EH (cell line): Measurements from ENCODE around the gene STAT1.
"Not testable (repeated sequence)": the region's sequence is repeated elsewhere in the genome, so short reads cannot be mapped to it uniquely, and the experiment has no call there.

Source experiments
- DNase-seq: peaks from one replicate; pipeline ENCODE4 v3.0.0-alpha.2; 2015; ENCODE audit warnings: low read depth

STAT1 gene

GRCh38 chr2:190981733-190982132 is 32.2 kb downstream of the STAT1 start:
- DNase-seq = no peak

GRCh38 chr2:190981333-190981732 is 32.6 kb downstream of the STAT1 start:
- DNase-seq = no peak

GRCh38 chr2:190980630-190981209 is 33.3 kb downstream of the STAT1 start:
- no peak for DNase-seq

- peak; percentile 67 for DNase-seq
These were observed 33.9 kb downstream of the STAT1 start for GRCh38 chr2:190979906-190980629.

GRCh38 chr2:190978389-190979053 is 35.5 kb downstream of the STAT1 start:
- DNase-seq = peak; percentile 92

GRCh38 chr2:190977505-190977904 is 36.5 kb downstream of the STAT1 start:
- DNase-seq = no peak

- DNase-seq = no peak
These were observed 37.5 kb downstream of the STAT1 start for GRCh38 chr2:190976521-190976920.

- DNase-seq = no peak
These were observed 39.2 kb downstream of the STAT1 start for GRCh38 chr2:190974629-190975361.

- DNase-seq = peak; percentile 33
These were observed 40.0 kb downstream of the STAT1 start for GRCh38 chr2:190973726-190974628.

- DNase-seq = no peak
These were observed 40.7 kb downstream of the STAT1 start for GRCh38 chr2:190973262-190973661.

GRCh38 chr2:190972846-190973245 is 41.1 kb downstream of the STAT1 start:
- no peak for DNase-seq

- no peak for DNase-seq
These were observed 41.8 kb downstream of the STAT1 start for GRCh38 chr2:190972213-190972612.

- DNase-seq = no peak
These were observed 43.0 kb downstream of the STAT1 start for GRCh38 chr2:190970873-190971506.

- no peak for DNase-seq
These were observed 43.8 kb downstream of the STAT1 start for GRCh38 chr2:190970160-190970559.

- no peak for DNase-seq
These were observed 45.4 kb downstream of the STAT1 start for GRCh38 chr2:190968522-190968921.

GRCh38 chr2:190965580-190966222 is 48.3 kb downstream of the STAT1 start:
- DNase-seq = no peak

- DNase-seq = no peak
These were observed 49.7 kb downstream of the STAT1 start for GRCh38 chr2:190964170-190964795.

- DNase-seq = no peak
These were observed 50.9 kb downstream of the STAT1 start for GRCh38 chr2:190963088-190963487.

GRCh38 chr2:190961918-190962487 is 52.0 kb downstream of the STAT1 start:
- peak; percentile 25 for DNase-seq

- DNase-seq = not testable (repeated sequence)
These were observed 52.9 kb downstream of the STAT1 start for GRCh38 chr2:190961117-190961516.
